ENCODE results near the gene TWIST2.

GRCh38 chr2:238875471-238876231 lies 27.8 kb downstream of the TWIST2 start:
- no peak for TF ChIP-seq RAD21 (IDR thresholded peaks at IDR 0.05; ENCODE audit: low read depth)
- no peak for TF ChIP-seq MAX (IDR thresholded peaks at IDR 0.05)
- no peak for TF ChIP-seq ZBTB7A (IDR thresholded peaks at IDR 0.05; ENCODE audit: low read depth)
- no peak for TF ChIP-seq EP300 (IDR thresholded peaks at IDR 0.05; ENCODE audit: borderline replicate concordance)
